ENCODE results near the gene RBCK1. TPM values are rescaled to one million over a fixed set of nuclear protein-coding genes. Genes with fewer than 3 reads are reported as not detected.
"Not testable (repeated sequence)": the region's sequence is repeated elsewhere in the genome, so short reads cannot be mapped to it uniquely, and the experiment has no call there.

Gene RBCK1
- total RNA-seq, 1 experiment from 2014 or later, result 91.7 TPM

- DNase-seq (ENCODE audit: low spot score), result no peak
Observed at GRCh38 chr20:375265-375889, 32.7 kb upstream of the RBCK1 start.

GRCh38 chr20:376089-376488, 32.0 kb upstream of the RBCK1 start:
- DNase-seq (ENCODE audit: low spot score), result no peak

- no peak for DNase-seq (ENCODE audit: low spot score)
Observed at GRCh38 chr20:376750-377149, 31.3 kb upstream of the RBCK1 start.

- DNase-seq (ENCODE audit: low spot score), result not testable (repeated sequence)
Observed at GRCh38 chr20:377578-377977, 30.5 kb upstream of the RBCK1 start.

- no peak for DNase-seq (ENCODE audit: low spot score)
Observed at GRCh38 chr20:378961-379336, 29.1 kb upstream of the RBCK1 start.

GRCh38 chr20:380763-381580, 27.1 kb upstream of the RBCK1 start:
- peak; percentile 51 for DNase-seq (ENCODE audit: low spot score)

- peak; percentile 76 for DNase-seq (ENCODE audit: low spot score)
Observed at GRCh38 chr20:381581-382290, 26.4 kb upstream of the RBCK1 start.

GRCh38 chr20:382291-383115, 25.6 kb upstream of the RBCK1 start:
- no peak for DNase-seq (ENCODE audit: low spot score)

GRCh38 chr20:383889-384288, 24.2 kb upstream of the RBCK1 start:
- DNase-seq (ENCODE audit: low spot score), result no peak

GRCh38 chr20:384723-385122, 23.4 kb upstream of the RBCK1 start:
- DNase-seq (ENCODE audit: low spot score), result no peak

GRCh38 chr20:385448-385847, 22.7 kb upstream of the RBCK1 start:
- no peak for DNase-seq (ENCODE audit: low spot score)

GRCh38 chr20:386634-387033, 21.5 kb upstream of the RBCK1 start:
- not testable (repeated sequence) for DNase-seq (ENCODE audit: low spot score)

- DNase-seq (ENCODE audit: low spot score), result no peak
Observed at GRCh38 chr20:387520-387919, 20.6 kb upstream of the RBCK1 start.

- DNase-seq (ENCODE audit: low spot score), result no peak
Observed at GRCh38 chr20:388034-388994, 19.8 kb upstream of the RBCK1 start.

- DNase-seq (ENCODE audit: low spot score), result no peak
Observed at GRCh38 chr20:389220-389619, 18.9 kb upstream of the RBCK1 start.

- DNase-seq (ENCODE audit: low spot score), result no peak
Observed at GRCh38 chr20:391041-391711, 16.9 kb upstream of the RBCK1 start.

GRCh38 chr20:393296-393695, 14.8 kb upstream of the RBCK1 start:
- DNase-seq (ENCODE audit: low spot score), result not testable (repeated sequence)

- DNase-seq (ENCODE audit: low spot score), result no peak
Observed at GRCh38 chr20:396252-396618, 11.9 kb upstream of the RBCK1 start.

- DNase-seq (ENCODE audit: low spot score), result no peak
Observed at GRCh38 chr20:396619-397431, 11.3 kb upstream of the RBCK1 start.

Data from H4 (cell line).